Fibroblast of skin of right biceps (primary cell): ENCODE measurements around the gene ARL6IP1.
"Not testable (repeated sequence)": the region's sequence is repeated elsewhere in the genome, so short reads cannot be mapped to it uniquely, and the experiment has no call there.

Experiments used
- DNase-seq: peaks from one replicate; pipeline ENCODE4 v3.0.0-alpha.2; 2013

ARL6IP1 gene

GRCh38 chr16:18757960-18758660 is 43.2 kb downstream of the ARL6IP1 start:
- not testable (repeated sequence) for DNase-seq

GRCh38 chr16:18756639-18757038 is 44.7 kb downstream of the ARL6IP1 start:
- DNase-seq: not testable (repeated sequence)

- DNase-seq: not testable (repeated sequence)
These were observed 58.5 kb downstream of the ARL6IP1 start for GRCh38 chr16:18742870-18743269.
